Activated CD4-positive, alpha-beta T cell treated with anti-CD3 and anti-CD28 coated beads, Interleukin-2, amount 10 ng/mL, durations not matched to agents 24 days and 14 days (primary cell): ENCODE results near the gene DCUN1D3. TPM values are rescaled to one million over a fixed set of nuclear protein-coding genes. Genes with fewer than 3 reads are reported as not detected.

Experiments used
- DNase-seq: peaks from one replicate; pipeline ENCODE4 v3.0.0; 2022
- H3K27ac Mint-ChIP-seq: one replicate; pipeline ENCODE4 v1.8.0; 2022; ENCODE audit warnings: mild to moderate bottlenecking, mixed read lengths
- H3K27me3 Mint-ChIP-seq: one replicate; pipeline ENCODE4 v1.8.0; 2022; ENCODE audit warnings: mixed read lengths
- H3K36me3 Mint-ChIP-seq: one replicate; pipeline ENCODE4 v1.8.0; 2022; ENCODE audit warnings: low read depth, mild to moderate bottlenecking, mixed read lengths
- H3K4me1 Mint-ChIP-seq: one replicate; pipeline ENCODE4 v1.8.0; 2021; ENCODE audit warnings: mixed read lengths
- H3K4me3 Mint-ChIP-seq: one replicate; pipeline ENCODE4 v1.8.0; 2022; ENCODE audit warnings: mild to moderate bottlenecking, moderate library complexity, mixed read lengths
- H3K9me3 Mint-ChIP-seq: one replicate; pipeline ENCODE4 v1.8.0; 2021; ENCODE audit warnings: mixed read lengths
- intact Hi-C: fragments of 100-400 bp; cut with micrococcal nuclease; formaldehyde crosslinking; loops from one replicate; pipeline ENCODE4 v1.15.1; 2023
- total RNA-seq: library from RNA; stranded (reverse); gene quantifications from 2 replicates; pipeline ENCODE4 v1.2.3, GENCODE V29; 2022

Gene DCUN1D3
- total RNA-seq, 1 donor from 2014 or later: 12.3 TPM

DNA sequence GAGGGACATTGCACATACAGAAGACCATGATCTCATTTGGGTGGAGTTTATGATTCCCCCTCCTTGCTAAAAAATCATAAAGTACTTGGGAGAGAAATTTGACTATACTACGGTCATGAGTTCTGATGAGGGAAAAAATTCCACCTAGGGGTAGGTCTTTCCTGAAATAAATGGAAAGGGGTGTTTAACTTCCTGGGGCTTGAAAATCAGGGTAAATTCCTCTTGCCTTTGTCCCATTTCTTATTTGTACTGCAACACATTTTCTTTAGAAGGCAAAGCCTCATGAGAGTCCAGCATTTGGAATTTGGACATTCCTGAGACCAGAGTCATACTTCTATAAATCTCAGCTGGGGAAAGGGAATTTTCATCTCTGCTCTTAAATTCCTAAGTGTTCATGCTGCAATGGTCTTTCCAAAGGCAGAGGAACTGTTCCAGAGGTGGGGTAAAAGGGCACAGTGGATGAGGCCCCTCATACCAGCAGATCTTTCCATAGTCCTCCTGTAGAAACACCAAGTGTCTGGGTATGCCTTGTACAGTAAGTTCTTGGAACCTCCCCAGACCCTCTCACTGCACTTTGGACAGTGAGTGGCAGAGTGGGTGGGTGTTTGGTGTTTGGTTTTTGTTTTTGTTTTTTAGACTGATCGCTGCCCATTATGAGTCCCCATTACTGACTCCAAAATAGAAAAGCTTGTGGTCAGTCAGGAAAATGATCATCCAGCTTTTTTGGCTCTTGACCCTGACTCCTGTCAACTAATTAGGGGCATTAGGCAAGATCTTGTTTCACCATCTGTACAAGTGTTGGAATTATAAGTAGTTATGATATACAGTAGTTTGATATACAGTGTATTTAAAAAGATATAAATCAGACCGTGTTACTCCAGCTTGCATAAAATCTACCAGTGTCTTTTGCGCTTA is 6.4 kb upstream of the DCUN1D3 start:
- intact Hi-C loops: no loop called here
- no peak for DNase-seq
- H3K9me3 Mint-ChIP-seq: no peaks in the 10 kb centered on the region
- H3K4me3 Mint-ChIP-seq: no peak overlapping the region
- peaks cover 41% of the 10 kb centered on the region for H3K36me3 Mint-ChIP-seq
- H3K27me3 Mint-ChIP-seq: no peaks in the 10 kb centered on the region
- no peak overlapping the region for H3K27ac Mint-ChIP-seq
- H3K4me1 Mint-ChIP-seq: peaks cover 75% of the 10 kb centered on the region

DNA sequence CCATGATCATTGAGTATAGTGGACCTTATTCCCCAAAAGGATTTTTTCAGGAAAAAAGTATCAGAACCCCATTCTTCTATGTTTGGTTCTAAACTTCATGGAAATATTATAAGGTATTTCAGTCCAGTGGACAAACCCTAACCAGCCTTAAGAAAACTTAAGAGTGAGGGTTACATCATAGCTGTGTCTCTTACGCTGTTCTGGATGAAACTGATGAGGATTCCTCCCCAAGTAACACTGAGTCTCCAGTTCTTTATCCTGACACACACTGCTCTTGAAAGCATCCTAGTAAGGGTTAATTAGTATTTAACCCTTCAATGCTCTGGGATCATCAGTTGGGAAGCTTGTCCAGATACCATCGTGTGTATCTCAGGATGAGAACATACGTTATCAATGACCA is 5.4 kb upstream of the DCUN1D3 start:
- Mint-ChIP-seq H3K27me3 (no peaks in the 10 kb centered on the region), H3K4me1 (peaks cover 71% of the 10 kb centered on the region), H3K27ac (no peak overlapping the region), H3K9me3 (no peaks in the 10 kb centered on the region), H3K4me3 (no peak overlapping the region), H3K36me3 (peaks cover 50% of the 10 kb centered on the region)
- intact Hi-C loops: no loop called here
- DNase-seq: no peak

DNA sequence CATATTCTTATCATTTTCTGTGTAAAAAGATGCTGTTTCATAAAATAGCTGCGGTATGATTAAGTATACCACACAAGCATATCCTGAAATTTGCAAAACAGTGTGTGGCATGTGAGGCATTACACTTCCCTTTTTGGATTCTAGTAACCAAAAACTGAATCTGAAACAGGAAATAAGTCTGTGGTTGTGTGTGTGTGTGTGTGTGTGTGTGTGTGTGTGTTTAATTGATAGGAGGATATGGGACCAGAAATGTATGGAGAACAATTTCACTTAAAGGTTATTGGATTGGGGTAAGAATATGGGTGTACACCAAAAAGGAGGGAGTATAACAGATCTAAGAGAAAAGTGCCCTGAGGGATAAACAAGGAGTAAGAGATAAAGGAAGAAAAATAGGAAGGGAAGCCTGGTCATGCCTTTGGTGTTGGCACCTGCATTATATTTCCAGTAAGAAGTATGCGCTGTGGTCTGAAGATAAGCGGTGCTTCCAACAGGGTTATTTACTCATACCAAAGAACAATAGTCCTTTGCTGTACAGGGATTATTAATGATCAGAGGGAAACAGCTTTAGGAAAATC is 4.4 kb upstream of the DCUN1D3 start:
- Mint-ChIP-seq H3K9me3 (no peaks in the 10 kb centered on the region), H3K36me3 (peaks cover 52% of the 10 kb centered on the region), H3K4me1 (peaks cover 66% of the 10 kb centered on the region), H3K27ac (peak overlapping the region; percentile 4), H3K4me3 (peak overlapping the region; percentile 14), H3K27me3 (no peaks in the 10 kb centered on the region)
- intact Hi-C loops: no loop called here
- peak; percentile 81 for DNase-seq

DNA sequence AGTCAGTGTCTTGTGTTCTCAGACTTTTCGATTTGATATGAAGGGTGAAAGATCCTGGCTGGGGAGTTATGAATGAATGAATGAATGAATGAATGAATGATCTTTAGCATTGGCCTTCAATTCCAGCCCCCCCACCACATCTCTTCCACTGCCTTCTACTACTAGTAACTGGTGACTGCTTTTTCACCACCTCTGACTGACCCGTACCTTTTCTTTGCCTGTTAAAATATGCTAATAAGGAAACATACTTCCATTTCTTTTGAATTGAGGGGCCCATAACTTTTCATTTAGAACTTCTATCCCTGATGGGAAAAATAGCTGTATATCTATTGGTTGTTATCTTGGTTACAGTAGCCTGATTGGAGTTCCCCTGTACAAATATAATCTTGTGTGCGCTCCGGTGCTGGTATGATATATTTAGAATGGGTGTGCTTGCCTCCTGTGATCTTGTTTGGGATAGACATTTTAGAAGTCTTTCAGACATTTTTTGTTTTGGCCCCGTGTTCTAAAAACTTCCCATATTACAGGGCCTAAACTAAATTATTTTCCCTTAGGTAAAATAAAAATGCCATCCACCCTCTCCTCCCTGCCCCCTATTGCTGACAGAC is 3.8 kb upstream of the DCUN1D3 start:
- no peak for DNase-seq
- peak overlapping the region; percentile 14 for H3K4me3 Mint-ChIP-seq
- H3K27me3 Mint-ChIP-seq: no peaks in the 10 kb centered on the region
- peak overlapping the region; percentile 4 for H3K27ac Mint-ChIP-seq
- intact Hi-C loops: no loop called here
- H3K4me1 Mint-ChIP-seq: peaks cover 68% of the 10 kb centered on the region
- H3K36me3 Mint-ChIP-seq: peaks cover 52% of the 10 kb centered on the region
- H3K9me3 Mint-ChIP-seq: no peaks in the 10 kb centered on the region

DNA sequence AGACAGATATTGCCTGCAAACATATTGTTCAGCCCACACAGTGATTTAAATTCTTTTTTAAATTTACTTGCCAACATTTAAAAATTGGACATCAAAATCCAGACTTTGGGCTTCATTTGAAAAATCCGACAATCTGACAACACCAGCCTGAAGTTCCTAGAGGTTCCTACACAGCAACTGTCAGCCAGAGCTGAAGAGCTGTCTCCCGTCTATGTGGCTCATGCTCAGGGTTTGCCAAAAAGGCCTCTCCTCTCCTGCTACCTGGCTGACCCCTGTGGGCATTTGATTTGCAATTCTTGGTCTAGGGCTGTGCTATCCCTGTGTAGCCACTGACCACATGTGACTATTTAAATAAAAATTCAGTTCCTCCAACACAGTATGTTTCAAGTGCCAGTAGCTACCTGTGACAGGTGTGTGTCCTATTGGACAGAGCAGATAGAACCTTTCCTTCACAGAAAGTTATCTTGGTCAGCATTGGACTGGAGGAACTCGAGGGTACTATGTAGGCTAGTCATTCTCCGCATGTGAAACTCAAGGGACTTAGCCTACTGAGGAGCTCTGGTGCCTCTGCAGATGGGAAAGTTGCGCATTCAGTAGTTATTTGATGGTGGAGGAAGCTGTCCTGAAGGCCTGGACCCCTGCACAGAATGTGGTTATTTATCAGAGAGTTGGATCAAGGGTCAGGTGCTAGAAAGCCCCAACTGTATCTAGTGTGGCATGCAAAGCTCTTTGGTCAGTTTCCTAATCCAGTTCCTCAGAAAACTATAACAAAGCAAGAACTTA is 3.1 kb upstream of the DCUN1D3 start:
- Mint-ChIP-seq H3K4me3 (peak overlapping the region; percentile 14), H3K27ac (peak overlapping the region; percentile 46), H3K4me1 (peaks cover 73% of the 10 kb centered on the region), H3K9me3 (no peaks in the 10 kb centered on the region), H3K36me3 (peaks cover 52% of the 10 kb centered on the region), H3K27me3 (no peaks in the 10 kb centered on the region)
- intact Hi-C loops: no loop called here
- DNase-seq: no peak

DNA sequence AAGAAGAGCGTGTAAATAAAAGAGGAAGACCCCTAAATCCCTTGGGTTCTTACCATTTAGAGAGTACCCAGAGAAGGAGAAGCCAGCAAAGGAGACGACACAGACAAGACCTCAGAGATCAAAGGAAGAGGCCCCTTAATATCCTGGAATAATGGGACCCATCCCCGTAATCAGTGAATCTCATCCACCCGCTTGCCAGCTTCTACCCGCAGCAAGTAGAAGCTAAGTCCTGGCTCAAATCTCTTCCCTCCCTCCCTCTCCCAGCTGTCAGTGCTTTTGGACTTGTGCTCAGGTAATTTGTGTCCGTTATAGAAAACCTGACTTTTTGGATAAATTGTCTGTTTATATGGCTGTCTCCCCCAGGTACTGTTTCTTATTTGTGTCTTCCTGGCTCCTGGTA is 2.3 kb upstream of the DCUN1D3 start:
- intact Hi-C loops: no loop called here
- Mint-ChIP-seq H3K27ac (peak overlapping the region; percentile 96), H3K4me3 (peak overlapping the region; percentile 89), H3K27me3 (no peaks in the 10 kb centered on the region), H3K36me3 (peaks cover 51% of the 10 kb centered on the region), H3K4me1 (peaks cover 76% of the 10 kb centered on the region), H3K9me3 (no peaks in the 10 kb centered on the region)
- DNase-seq: no peak

DNA sequence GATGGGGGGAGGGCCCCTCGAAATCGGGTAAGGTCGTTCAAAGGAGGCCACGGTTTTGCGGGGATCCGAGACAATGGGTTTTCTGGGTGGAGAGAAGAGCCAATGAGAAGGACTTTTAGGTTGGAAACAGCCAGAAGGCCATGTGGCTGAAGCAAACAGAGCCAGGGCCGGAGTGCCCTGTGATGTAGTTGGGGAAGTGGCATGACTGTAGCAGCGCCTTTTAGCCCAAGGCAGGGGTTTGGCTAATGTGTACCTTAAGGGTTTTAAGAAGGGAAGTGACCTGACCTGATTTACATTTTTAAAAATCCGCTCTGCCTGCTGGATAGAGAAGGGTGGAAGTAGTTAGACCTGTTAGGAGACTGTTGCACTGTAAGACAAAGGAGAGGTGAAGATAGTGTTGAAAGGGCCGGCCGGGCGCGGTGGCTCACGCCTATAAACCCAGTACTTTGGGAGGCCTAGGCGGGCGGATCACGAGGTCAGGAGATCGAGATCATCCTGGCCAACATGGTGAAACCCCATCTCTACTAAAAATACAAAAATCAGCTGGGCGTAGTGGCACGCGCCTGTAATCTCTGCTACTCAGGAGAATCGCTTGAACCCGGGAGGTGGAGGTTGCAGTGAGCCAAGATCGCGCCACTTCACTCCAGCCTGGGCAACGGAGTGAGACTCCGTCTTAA is 1.4 kb upstream of the DCUN1D3 start:
- peaks cover 56% of the 10 kb centered on the region for H3K36me3 Mint-ChIP-seq
- peaks cover 79% of the 10 kb centered on the region for H3K4me1 Mint-ChIP-seq
- H3K9me3 Mint-ChIP-seq: no peaks in the 10 kb centered on the region
- H3K27me3 Mint-ChIP-seq: no peaks in the 10 kb centered on the region
- H3K27ac Mint-ChIP-seq: peak overlapping the region; percentile 96
- H3K4me3 Mint-ChIP-seq: peak overlapping the region; percentile 89
- peak; percentile 76 for DNase-seq
- intact Hi-C loops: loop anchor here (2.0 kb wide), 4 partner anchors 17 to 161 kb away; partner anchors contain the start of genes ERI2, REXO5 and THUMPD1

DNA sequence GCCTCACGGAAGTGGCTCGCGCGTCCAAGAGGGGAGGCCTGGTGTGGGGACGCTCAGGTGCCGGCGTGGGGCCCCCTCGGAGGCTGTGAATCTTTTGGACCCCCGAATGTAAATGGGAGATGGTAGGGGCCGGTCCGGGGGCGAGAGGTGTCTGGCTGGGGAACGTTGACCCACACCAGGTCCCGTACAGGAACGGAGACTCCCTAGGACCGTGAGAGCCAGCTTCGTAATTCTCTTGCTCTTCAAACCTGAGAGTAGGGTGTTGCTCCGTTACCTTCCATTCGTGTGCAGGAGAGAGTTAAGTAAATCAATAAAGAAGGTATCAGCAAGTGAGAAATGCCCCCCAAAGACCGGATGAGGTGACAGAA is 894 bp upstream of the DCUN1D3 start:
- peak overlapping the region; percentile 96 for H3K27ac Mint-ChIP-seq
- H3K9me3 Mint-ChIP-seq: no peaks in the 10 kb centered on the region
- H3K4me3 Mint-ChIP-seq: peak overlapping the region; percentile 89
- intact Hi-C loops: loop anchor here (2.0 kb wide), 4 partner anchors 16 to 160 kb away; partner anchors contain the start of genes ERI2, REXO5 and THUMPD1
- peaks cover 50% of the 10 kb centered on the region for H3K36me3 Mint-ChIP-seq
- H3K27me3 Mint-ChIP-seq: no peaks in the 10 kb centered on the region
- DNase-seq: no peak
- peaks cover 73% of the 10 kb centered on the region for H3K4me1 Mint-ChIP-seq

DNA sequence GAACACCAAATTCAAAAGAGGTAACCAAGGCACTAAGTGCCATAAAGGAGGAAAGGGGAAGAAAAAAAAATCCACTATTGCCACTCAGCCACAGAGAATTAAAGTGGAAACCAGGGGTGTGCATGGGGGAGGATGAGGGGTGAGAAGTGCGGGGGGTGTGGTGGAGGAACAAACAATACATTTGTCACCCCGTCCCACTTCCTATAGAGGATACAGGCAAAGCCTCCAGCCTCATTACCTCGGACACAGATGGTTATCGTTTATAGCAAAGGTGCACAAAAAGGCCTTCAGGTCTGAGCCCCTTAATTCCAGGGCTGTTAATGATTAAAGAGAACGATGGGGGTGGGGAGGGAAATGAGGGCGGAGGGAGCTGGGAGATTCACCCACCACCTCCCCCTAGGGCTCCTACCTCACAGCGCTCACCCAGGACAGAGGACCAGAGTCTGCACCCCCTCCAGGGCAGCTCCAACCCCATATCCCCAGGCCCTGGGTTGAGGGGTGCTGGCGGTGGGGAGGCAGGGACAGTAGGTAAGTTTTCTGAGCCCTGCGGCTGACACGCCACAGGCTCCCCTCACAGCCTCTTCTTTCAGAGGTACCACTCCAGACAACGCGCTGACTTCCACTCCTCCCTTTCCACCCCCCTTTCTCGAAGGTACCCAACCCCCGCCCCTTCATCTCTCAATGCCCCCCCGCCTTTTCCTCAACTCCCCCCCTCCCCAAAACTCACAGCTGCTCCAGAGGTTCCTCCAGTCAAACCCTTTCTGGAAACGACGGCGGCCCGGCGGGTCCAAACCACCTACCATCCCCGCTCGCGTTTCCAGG is 470 bp downstream of the DCUN1D3 start:
- peak overlapping the region; percentile 96 for H3K27ac Mint-ChIP-seq
- peak overlapping the region; percentile 89 for H3K4me3 Mint-ChIP-seq
- no peak for DNase-seq
- H3K27me3 Mint-ChIP-seq: no peaks in the 10 kb centered on the region
- H3K4me1 Mint-ChIP-seq: peaks cover 69% of the 10 kb centered on the region
- H3K9me3 Mint-ChIP-seq: no peaks in the 10 kb centered on the region
- peaks cover 52% of the 10 kb centered on the region for H3K36me3 Mint-ChIP-seq
- intact Hi-C loops: loop anchor here (1.0 to 2.0 kb wide), 6 partner anchors 12 to 159 kb away; partner anchors contain the start of genes ERI2, REXO5 and THUMPD1

DNA sequence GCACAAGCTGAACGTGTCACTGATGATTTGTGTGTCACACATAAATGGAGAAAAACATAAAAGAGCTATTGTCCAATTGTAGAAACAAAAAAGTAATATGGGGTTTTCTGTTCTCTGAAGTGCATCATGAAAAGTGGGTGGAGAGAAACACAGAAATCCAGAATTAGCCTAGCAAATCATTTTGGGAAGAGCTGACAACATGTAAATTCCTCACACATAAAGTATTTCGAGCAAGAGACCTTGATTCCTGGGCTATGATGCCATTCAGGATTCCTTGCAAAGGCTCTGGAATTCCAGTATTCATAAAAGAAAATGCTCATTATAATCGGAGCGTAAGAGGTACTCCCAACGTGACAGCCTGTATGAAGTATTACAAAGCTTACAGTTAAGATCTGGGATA is 1.1 kb downstream of the DCUN1D3 start:
- Mint-ChIP-seq H3K36me3 (peaks cover 49% of the 10 kb centered on the region), H3K27ac (peak overlapping the region; percentile 96), H3K4me1 (peaks cover 63% of the 10 kb centered on the region), H3K4me3 (peak overlapping the region; percentile 89), H3K9me3 (no peaks in the 10 kb centered on the region), H3K27me3 (no peaks in the 10 kb centered on the region)
- intact Hi-C loops: no loop called here
- DNase-seq: no peak

DNA sequence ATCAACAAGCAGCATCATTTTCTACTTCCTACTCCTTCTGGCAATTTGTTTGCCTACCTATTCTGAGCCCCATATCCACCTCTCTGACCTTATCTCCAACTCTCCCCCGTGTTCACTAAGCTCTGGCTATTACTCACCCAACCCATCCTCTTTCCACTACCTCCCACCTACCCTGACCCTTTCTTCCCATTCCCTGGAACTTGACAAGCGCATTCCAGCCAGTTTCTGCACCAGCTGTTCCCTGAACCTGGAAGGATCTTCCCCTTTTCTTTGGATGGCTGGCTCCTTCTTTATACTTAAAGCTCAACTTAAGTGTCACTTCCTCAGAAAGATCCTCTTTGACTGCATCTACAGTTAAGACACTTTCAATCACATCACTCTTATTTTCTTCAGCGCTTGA is 2.2 kb downstream of the DCUN1D3 start:
- Mint-ChIP-seq H3K27me3 (no peaks in the 10 kb centered on the region), H3K27ac (peak overlapping the region; percentile 96), H3K4me1 (peaks cover 54% of the 10 kb centered on the region), H3K36me3 (peaks cover 44% of the 10 kb centered on the region), H3K4me3 (peak overlapping the region; percentile 89), H3K9me3 (no peaks in the 10 kb centered on the region)
- DNase-seq: no peak
- intact Hi-C loops: no loop called here

DNA sequence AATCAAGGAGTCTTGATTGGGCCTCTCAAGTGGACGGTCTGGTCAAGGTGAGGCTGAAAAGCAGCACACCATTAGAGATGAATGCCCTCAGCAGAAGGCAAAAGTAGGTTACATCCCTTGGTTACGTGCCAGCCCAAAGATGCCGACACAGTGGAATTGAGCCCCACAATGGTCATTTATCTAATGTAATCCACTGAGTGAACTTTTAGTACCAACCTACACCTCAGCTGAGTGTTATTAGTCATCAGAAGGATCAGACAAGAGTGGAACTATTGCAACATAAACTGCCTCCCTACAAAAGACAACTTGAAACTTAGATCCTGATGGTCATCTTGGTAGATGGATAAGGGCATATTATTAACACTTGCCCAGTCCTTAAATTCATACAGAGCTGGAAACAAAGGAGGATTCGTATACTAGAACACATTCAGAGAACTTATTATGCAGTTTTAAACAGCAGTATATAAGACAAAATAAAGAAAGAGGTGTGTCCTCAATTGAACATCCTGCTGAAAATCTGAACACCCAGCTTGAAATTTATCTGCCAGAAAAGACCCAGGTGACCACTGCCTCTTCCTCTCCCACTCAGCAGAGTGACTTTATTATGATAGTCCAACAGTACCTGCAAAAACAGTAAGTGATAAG is 2.8 kb downstream of the DCUN1D3 start:
- no peak for DNase-seq
- Mint-ChIP-seq H3K4me3 (peak overlapping the region; percentile 89), H3K27ac (peak overlapping the region; percentile 96), H3K4me1 (peaks cover 52% of the 10 kb centered on the region), H3K36me3 (peaks cover 45% of the 10 kb centered on the region), H3K9me3 (no peaks in the 10 kb centered on the region), H3K27me3 (no peaks in the 10 kb centered on the region)
- intact Hi-C loops: no loop called here
